Lower leg skin (tissue), 3 donors: ENCODE data around the gene PHB1.

ENCODE experiments used
- POLR2A ChIP-seq, 2 donors: fragments of 450-650 bp; IDR thresholded peaks; one replicate each; pipeline ENCODE4 v1.6.1; 2016 to 2017; ENCODE audit warnings: antibody characterized with exemption in 2 of 2, mild to moderate bottlenecking in 1 of 2, moderate library complexity in 1 of 2
- TF ChIP-seq, protein P1 (sequence below), 3 donors: fragments of 450-650 bp; IDR thresholded peaks; one replicate each; pipeline ENCODE4 v1.5.1; 2016; ENCODE audit warnings: antibody characterized with exemption in 3 of 3, mild to moderate bottlenecking in 3 of 3, moderate library complexity in 2 of 3

DNA sequence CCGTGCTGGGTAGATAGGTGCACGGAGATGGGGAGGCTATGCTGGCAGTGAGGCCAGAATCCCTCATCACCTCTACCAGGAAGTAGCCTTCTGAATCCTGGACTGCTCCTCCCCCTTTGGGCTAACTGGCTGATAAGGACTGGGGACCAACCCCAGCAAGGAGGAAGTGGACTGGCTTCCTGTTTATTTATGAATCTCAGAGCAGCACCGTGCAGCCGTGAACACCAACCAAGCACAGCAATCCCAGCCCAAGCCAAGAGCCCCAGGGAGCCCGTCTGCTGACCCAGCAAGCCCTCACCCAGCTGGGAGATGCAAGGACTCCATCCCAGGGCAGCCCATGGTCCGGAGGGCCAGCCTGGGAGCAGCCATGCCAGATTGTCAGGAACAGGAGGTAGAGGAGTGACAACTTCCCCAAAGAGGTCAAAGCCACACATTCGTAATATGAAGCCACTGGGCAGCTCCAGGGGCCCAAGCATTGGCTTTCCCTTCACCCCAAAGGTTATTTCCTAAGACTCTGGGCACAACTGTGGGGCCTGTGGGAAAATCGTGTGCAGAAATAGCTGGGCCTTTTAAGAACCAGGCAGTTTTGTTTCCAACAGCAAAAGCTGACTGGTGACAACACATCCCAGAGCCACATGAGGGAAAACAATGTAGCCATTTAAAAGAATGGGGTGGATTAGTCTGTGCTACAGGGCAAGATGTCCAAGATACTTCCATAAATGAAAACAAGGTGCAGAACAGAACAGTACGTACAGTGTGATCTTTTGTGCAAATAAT lies 23.9 kb downstream of the PHB1 start:
- no peak for TF ChIP-seq POLR2A (IDR thresholded peaks at IDR 0.05)
- TF ChIP-seq, protein P1, sequence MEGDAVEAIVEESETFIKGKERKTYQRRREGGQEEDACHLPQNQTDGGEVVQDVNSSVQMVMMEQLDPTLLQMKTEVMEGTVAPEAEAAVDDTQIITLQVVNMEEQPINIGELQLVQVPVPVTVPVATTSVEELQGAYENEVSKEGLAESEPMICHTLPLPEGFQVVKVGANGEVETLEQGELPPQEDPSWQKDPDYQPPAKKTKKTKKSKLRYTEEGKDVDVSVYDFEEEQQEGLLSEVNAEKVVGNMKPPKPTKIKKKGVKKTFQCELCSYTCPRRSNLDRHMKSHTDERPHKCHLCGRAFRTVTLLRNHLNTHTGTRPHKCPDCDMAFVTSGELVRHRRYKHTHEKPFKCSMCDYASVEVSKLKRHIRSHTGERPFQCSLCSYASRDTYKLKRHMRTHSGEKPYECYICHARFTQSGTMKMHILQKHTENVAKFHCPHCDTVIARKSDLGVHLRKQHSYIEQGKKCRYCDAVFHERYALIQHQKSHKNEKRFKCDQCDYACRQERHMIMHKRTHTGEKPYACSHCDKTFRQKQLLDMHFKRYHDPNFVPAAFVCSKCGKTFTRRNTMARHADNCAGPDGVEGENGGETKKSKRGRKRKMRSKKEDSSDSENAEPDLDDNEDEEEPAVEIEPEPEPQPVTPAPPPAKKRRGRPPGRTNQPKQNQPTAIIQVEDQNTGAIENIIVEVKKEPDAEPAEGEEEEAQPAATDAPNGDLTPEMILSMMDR (IDR thresholded peaks at IDR 0.05), result no peak
